HG03095 (cell line): ENCODE measurements around the gene SYNJ1.

Experiments
- ATAC-seq: cut with Tn5 transposase; IDR thresholded peaks from one replicate; pipeline ENCODE4 v1.9.1; 2021; ENCODE audit warnings: moderate library complexity; ENCODE audit not compliant: unreplicated experiment

Gene SYNJ1

DNA sequence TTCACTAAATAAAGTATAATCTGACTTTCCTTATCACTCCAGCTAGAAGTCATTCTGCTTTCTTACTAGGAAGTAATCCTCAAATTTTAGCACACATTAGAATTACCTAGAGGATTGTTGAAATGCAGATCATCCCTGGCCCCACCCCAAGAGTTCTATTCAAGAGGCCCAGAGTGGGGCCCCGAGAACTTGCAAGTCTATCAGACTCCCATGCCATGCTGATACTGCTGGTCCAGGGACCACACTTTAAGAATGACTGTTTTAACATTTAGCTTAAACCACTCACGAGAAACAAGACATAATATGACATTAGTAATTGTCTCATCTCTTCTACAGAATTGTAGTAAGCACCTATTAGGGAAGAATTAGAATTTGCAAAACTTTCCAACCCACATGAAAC, 7.7 kb upstream of the SYNJ1 start:
- ATAC-seq, result no peak

GRCh38 chr21:32733990-32734613, 6.3 kb upstream of the SYNJ1 start:
- ATAC-seq, result no peak

- no peak for ATAC-seq
These were observed 5.5 kb upstream of the SYNJ1 start for GRCh38 chr21:32733356-32733755.

DNA sequence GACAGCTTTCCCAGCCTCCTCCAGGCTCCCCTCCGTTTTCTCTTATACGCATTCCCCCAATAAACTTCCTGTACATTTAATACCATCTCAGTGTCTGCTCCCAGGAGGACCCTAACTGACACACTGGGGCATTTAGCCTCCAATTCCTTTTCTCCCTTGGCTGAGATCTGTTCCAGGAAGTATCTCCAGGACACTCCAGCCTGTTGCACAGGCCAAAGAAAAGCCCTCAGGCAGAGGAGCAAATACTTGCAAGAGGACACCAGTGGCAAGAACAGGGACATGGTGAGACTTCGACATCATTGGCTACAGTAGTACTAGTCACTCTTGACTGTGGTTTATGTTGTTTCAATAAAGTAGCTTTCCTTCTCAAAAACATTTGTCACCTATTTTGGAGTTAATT, 4.7 kb upstream of the SYNJ1 start:
- no peak for ATAC-seq

DNA sequence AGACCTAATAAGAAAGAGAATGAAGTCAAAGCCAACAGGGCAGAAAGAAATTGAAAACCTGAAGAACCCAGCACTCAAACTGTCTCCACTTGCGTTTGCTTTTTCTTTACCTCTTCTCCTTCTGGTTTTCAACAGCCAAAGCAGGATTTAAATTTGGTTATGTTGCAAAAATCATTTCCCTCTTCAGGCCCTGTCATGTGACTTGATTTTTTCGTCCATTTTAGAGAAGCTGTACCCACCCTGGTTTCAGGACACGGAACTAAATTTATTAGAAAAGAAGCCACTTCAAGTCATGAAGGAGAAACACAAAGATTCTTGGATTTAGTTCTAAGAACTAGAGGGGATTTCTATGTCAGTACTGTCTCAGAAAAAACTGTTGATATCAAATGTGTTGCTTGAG, 1.0 kb upstream of the SYNJ1 start:
- ATAC-seq, result no peak

DNA sequence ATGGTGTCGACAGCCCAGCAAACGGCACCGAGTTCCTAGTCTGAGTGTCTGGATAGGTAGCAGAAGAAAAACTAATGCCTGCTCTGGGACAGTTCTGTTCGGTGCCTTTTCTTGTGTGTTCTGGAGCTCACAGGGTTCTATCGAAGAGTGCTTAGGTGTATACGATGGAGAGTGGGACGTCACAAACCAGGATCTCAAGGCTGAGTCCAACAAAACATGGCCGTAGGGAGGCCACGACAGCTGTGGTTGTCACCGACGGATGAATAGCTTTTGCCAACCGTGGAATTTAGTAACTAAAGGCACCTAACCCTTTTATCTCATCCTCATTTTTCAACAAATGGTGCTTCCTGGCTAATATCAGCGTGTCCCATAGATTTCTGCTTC, 635 bp upstream of the SYNJ1 start:
- ATAC-seq, result no peak

DNA sequence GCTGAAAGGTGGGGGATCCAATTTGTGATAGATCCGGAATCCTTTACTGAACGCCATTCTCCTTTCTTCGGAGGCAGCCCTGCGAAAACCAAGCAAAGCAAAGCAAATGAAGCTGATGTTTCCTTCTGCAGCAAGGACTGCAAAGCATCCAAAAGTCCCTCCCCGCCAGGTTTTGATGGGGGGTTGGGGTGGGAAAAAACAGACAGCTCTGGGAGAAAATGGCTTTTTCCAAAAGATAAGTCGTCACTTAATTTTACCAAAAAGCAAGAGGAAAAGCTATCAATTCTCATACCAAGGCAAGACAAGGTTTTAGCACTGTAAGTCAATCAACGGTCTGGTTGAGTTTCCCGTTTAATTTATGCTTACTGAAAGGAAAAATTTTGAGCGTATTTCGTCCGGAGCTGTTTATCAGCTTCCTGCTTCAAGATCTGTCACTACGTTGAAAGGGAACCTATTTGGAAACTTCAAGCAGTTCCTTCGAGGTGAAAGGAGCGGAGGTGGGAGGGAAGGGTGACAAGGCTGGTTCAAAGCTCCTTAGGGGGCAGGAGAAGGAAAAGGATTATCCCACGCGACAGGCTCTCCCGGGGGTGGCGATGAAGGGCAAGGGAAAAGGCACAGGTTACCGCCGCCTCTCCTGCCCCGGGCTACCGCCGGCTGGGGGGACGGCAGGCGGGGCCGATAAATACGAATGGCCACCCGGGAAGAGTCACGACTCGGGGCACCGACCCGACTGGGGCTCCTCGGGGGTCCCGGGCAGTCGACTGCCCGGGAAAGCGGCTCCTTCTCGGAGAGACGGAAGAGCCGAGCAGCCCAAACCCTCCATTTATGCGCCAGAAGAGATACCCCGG, 750 bp downstream of the SYNJ1 start:
- ATAC-seq, result peak; percentile 7

DNA sequence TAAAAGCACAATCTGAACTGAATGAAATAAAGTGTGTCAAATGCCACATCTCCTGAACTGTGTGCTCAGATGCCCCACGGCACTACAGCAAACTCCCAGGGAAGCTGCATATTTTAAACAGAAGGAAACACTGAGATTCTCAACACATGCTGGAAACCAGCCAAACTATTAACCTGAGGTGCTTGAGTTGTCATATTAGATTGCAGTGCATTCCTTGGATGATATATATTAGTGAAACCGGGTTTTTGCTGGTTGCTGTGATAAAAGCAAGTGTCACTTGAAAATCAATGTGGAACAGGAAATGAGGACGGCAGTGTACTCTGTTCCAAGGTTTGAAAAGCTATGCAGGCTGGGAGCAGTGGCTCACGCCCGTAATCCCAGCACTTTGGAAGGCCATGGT, 8.7 kb downstream of the SYNJ1 start:
- ATAC-seq, result no peak

GRCh38 chr21:32717851-32718316, 9.9 kb downstream of the SYNJ1 start:
- ATAC-seq, result no peak

DNA sequence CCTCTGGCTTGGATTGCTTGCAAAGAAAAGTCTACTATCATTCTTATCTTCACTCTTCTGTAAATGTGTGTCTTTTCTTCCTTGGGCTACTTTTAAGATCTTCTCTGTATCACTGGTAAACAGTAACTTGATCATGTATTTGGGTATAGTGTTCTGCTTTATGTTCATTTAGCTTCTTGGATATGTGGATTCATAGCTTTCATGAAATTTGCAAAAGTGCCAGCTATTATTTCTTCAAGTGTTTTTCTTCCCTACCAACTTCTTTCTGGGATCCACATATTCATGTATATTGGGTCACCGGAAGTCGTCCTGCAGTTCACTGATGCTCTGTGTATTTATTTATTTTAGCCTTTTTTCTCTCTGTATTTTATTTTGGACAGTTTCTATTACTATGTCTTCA, 11.3 kb downstream of the SYNJ1 start:
- ATAC-seq, result no peak

GRCh38 chr21:32713726-32714125, 14.1 kb downstream of the SYNJ1 start:
- ATAC-seq, result no peak

- no peak for ATAC-seq
These were observed 15.2 kb downstream of the SYNJ1 start for GRCh38 chr21:32712641-32713040.

DNA sequence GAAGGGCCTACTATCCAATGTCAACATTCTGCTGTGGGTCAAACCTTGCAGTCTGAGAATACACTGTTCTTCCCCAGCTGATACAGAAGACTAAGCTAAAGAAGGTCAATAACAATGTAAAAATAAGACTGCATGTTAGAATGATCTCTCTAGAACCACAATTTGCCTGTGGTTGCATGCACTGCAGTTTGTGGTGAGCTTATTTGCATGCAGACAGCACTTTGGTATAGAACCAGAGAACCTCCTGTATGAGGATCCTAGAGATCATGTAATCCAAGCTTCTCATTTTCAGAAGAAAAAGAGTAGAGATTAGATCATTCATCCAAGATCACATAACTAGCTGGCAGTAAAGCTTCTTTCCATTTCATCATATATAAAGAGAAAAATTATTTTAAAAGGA, 15.8 kb downstream of the SYNJ1 start:
- peak; percentile 99 for ATAC-seq

DNA sequence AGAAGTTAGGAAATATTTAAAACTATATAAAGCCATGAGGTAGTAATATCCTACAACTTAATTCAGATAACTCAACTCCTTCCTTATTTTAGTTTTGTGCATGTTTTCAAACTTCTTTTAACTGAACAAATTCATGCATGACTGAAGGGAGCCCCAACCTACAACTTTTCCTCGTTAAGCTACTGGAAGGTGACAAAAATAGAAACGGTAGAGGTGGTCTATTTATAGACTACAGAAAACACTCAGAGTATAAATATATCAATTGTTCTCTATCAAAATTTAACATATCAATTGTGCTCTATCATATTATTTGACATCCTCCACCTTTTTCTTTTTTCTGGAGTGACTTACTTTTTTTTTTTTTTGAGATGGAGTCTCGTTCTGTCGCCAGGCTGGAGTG, 16.8 kb downstream of the SYNJ1 start:
- no peak for ATAC-seq

DNA sequence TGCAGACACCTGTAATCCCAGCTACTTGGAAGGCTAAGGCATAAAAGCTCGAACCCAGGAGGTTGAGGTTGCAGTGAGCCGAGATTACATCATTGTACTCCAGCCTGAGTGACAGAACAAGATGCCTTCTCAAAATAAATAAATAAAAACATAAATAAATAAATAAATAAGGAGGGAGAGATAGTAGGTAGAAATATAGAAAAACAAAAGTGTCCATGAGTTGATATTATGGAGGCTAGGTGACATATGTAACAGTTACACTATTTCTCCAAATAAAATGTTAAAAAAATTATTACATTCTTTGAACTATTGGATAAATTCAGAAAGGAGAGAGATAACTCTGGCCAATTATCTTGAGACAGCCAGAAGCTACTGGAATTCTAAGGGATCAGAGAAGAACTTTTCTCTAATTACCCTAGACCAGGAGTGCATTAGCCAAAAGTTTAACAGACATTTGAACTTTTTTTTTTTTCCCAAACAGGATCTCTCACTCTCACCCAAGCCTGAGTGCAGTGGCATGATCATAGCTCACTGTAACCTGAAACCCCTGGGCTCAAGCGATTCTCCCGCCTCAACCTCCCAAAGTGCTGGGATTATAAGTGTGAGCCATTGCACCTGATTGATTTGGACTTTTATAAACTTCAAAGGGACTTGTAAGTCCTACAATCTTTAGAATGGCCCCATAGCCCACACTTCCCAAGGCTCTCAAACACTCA, 17.6 kb downstream of the SYNJ1 start:
- ATAC-seq, result no peak

DNA sequence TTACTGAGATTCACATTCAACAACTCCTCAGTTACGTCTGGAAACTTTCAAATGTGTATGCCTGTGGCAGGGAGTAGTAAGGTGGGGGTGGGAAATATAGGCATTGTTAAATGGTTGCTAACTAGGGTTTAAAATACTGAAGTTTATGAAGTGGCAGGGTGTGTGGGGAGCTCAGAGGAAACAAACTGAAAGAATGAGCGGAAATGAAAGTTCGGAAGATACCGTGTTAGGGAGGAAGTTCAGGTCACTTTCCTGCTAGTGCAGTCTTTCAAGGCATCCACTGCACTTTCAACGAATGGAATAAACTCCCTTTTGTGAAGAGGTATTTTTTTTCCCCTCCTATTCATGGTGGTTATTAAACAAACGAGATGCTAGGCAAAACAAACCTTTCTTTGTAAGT, 19.7 kb downstream of the SYNJ1 start:
- ATAC-seq, result no peak

- no peak for ATAC-seq
These were observed 21.9 kb downstream of the SYNJ1 start for GRCh38 chr21:32705901-32706300.

- ATAC-seq, result no peak
These were observed 22.7 kb downstream of the SYNJ1 start for GRCh38 chr21:32705139-32705538.

- no peak for ATAC-seq
These were observed 25.1 kb downstream of the SYNJ1 start for GRCh38 chr21:32702702-32703101.

DNA sequence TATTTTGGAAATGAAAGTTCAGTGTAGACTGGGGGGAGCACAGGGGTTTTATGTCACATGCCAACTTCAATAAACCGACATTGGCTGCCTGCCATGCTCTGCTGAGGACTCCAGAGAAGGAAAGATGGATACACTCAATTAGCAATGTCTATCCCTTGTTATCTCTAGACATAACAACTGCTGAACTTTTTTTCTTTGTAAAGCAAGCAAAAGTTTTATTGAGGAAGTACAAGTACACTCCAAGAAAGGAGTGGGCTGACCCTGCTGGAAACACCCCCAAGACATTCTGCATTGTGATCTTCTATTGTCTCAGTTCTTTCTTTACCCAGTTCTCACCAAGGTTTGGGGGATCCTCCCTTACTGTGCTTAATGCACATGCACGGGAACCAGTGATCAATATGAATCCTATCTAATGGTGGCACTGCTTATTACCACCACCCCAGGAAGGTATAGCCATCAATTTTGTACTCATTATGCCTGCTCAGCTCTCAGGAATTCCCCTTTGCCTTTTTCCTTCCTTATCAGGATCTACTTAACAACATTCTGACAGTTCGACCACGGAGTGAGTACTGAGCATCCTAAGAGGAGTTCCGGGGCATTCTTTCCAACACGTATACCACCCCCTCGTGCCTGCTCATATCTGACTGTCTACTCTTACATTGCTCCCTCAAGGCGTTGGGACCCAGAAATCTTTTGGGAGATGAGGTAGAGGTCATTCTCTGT, 28.7 kb downstream of the SYNJ1 start:
- ATAC-seq, result no peak

DNA sequence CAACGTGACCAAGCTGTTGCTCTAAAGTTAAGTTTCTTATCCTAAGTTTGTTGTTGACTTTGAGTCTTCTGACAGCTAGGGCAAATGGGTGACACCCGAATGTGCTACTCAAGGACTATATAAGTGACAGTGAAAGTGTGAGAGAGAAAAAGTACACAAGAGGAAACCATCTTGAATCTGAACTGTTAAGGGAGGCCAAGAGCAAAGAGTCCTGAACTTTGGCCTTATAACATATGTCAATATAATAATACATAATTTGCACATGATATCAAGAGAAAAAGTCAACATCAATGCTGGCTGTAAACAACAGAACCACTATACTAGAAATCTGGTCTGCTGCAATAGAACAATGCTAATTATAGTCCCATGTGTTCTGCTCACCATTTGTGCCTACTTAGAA, 29.5 kb downstream of the SYNJ1 start:
- ATAC-seq, result no peak
